Dendritic cell treated with granulocyte-macrophage colony-stimulating factor and Interleukin-4, amounts not matched to agents 40 ng/mL and 50 ng/mL, for 4 days (primary cell): Measurements from ENCODE around the gene SCP2.
"Not testable (repeated sequence)": the region's sequence is repeated elsewhere in the genome, so short reads cannot be mapped to it uniquely, and the experiment has no call there.

Experiments
- H3K27ac Mint-ChIP-seq: one replicate; pipeline ENCODE4 v1.8.0; 2022; ENCODE audit warnings: mild to moderate bottlenecking, mixed read lengths
- H3K27me3 Mint-ChIP-seq: one replicate; pipeline ENCODE4 v1.8.0; 2022; ENCODE audit warnings: mild to moderate bottlenecking, mixed read lengths
- H3K36me3 Mint-ChIP-seq: one replicate; pipeline ENCODE4 v1.8.0; 2022; ENCODE audit warnings: low read depth, mixed read lengths
- H3K4me1 Mint-ChIP-seq: one replicate; pipeline ENCODE4 v1.8.0; 2022; ENCODE audit warnings: low read depth, mixed read lengths
- H3K4me3 Mint-ChIP-seq: one replicate; pipeline ENCODE4 v1.8.0; 2022; ENCODE audit warnings: mild to moderate bottlenecking, moderate library complexity, mixed read lengths
- H3K9me3 Mint-ChIP-seq: one replicate; pipeline ENCODE4 v1.8.0; 2022; ENCODE audit warnings: mixed read lengths
- intact Hi-C: fragments of 100-400 bp; cut with micrococcal nuclease; formaldehyde crosslinking; loops from one replicate; pipeline ENCODE4 v1.15.0; 2022

SCP2 gene

GRCh38 chr1:52925571-52926005 lies 1.5 kb upstream of the SCP2 start:
- Mint-ChIP-seq H3K4me3 (no peak overlapping the region), H3K4me1 (peaks cover 24% of the 10 kb centered on the region), H3K27ac (no peak overlapping the region), H3K9me3 (no peaks in the 10 kb centered on the region), H3K27me3 (peaks cover 33% of the 10 kb centered on the region), H3K36me3 (peaks cover 9% of the 10 kb centered on the region)
- intact Hi-C loops = no loop called here

- Mint-ChIP-seq H3K4me1 (peaks cover 24% of the 10 kb centered on the region), H3K4me3 (peak overlapping the region; percentile 73), H3K27ac (peak overlapping the region; percentile 92), H3K36me3 (peaks cover 15% of the 10 kb centered on the region), H3K9me3 (no peaks in the 10 kb centered on the region), H3K27me3 (peaks cover 21% of the 10 kb centered on the region)
- intact Hi-C loops = no loop called here
Observed at GRCh38 chr1:52926864-52927211, 238 bp upstream of the SCP2 start.

- H3K4me1 Mint-ChIP-seq = peaks cover 22% of the 10 kb centered on the region
- peaks cover 17% of the 10 kb centered on the region for H3K27me3 Mint-ChIP-seq
- peak overlapping the region; percentile 92 for H3K27ac Mint-ChIP-seq
- H3K9me3 Mint-ChIP-seq = no peaks in the 10 kb centered on the region
- peaks cover 15% of the 10 kb centered on the region for H3K36me3 Mint-ChIP-seq
- peak overlapping the region; percentile 73 for H3K4me3 Mint-ChIP-seq
- intact Hi-C loops = no loop called here
Observed at GRCh38 chr1:52928015-52928404, 934 bp downstream of the SCP2 start.

- intact Hi-C loops = no loop called here
Observed at GRCh38 chr1:52929019-52929418, 1.9 kb downstream of the SCP2 start.

GRCh38 chr1:52937433-52938182 lies 10.5 kb downstream of the SCP2 start:
- no peaks in the 10 kb centered on the region for H3K4me1 Mint-ChIP-seq

More at GRCh38 chr1:52929019-52929418, 1.9 kb downstream of the SCP2 start:
- H3K4me3 Mint-ChIP-seq = no peak overlapping the region
- no peaks in the 10 kb centered on the region for H3K9me3 Mint-ChIP-seq
- H3K36me3 Mint-ChIP-seq = peaks cover 15% of the 10 kb centered on the region
- no peak overlapping the region for H3K27ac Mint-ChIP-seq
- H3K4me1 Mint-ChIP-seq = peaks cover 22% of the 10 kb centered on the region
- H3K27me3 Mint-ChIP-seq = peaks cover 14% of the 10 kb centered on the region

GRCh38 chr1:52938183-52938451 lies 11.0 kb downstream of the SCP2 start:
- intact Hi-C loops = no loop called here
- Mint-ChIP-seq H3K9me3 (peaks cover 7% of the 10 kb centered on the region), H3K27me3 (no peaks in the 10 kb centered on the region), H3K4me1 (no peaks in the 10 kb centered on the region), H3K4me3 (no peak overlapping the region), H3K36me3 (peaks cover 15% of the 10 kb centered on the region), H3K27ac (no peak overlapping the region)

More at GRCh38 chr1:52937433-52938182, 10.5 kb downstream of the SCP2 start:
- H3K4me3 Mint-ChIP-seq = no peak overlapping the region
- peaks cover 15% of the 10 kb centered on the region for H3K36me3 Mint-ChIP-seq
- H3K9me3 Mint-ChIP-seq = peaks cover 7% of the 10 kb centered on the region
- H3K27ac Mint-ChIP-seq = no peak overlapping the region
- intact Hi-C loops = no loop called here
- no peaks in the 10 kb centered on the region for H3K27me3 Mint-ChIP-seq

- H3K27ac Mint-ChIP-seq = no peak overlapping the region
- no peaks in the 10 kb centered on the region for H3K4me1 Mint-ChIP-seq
- H3K27me3 Mint-ChIP-seq = no peaks in the 10 kb centered on the region
- intact Hi-C loops = no loop called here
- peaks cover 36% of the 10 kb centered on the region for H3K36me3 Mint-ChIP-seq
- H3K9me3 Mint-ChIP-seq = peaks cover 7% of the 10 kb centered on the region
- no peak overlapping the region for H3K4me3 Mint-ChIP-seq
Observed at GRCh38 chr1:52943876-52944416, 16.9 kb downstream of the SCP2 start.

- no peak overlapping the region for H3K27ac Mint-ChIP-seq
Observed at GRCh38 chr1:52944566-52944965, 17.5 kb downstream of the SCP2 start.

GRCh38 chr1:52947490-52947889 lies 20.4 kb downstream of the SCP2 start:
- intact Hi-C loops = no loop called here
- H3K27me3 Mint-ChIP-seq = no peaks in the 10 kb centered on the region
- no peaks in the 10 kb centered on the region for H3K4me1 Mint-ChIP-seq
- H3K36me3 Mint-ChIP-seq = peaks cover 47% of the 10 kb centered on the region
- no peak overlapping the region for H3K4me3 Mint-ChIP-seq
- H3K27ac Mint-ChIP-seq = no peak overlapping the region
- no peaks in the 10 kb centered on the region for H3K9me3 Mint-ChIP-seq

More at GRCh38 chr1:52944566-52944965, 17.5 kb downstream of the SCP2 start:
- intact Hi-C loops = no loop called here
- no peaks in the 10 kb centered on the region for H3K27me3 Mint-ChIP-seq
- H3K4me3 Mint-ChIP-seq = no peak overlapping the region
- H3K9me3 Mint-ChIP-seq = peaks cover 7% of the 10 kb centered on the region
- no peaks in the 10 kb centered on the region for H3K4me1 Mint-ChIP-seq
- peaks cover 41% of the 10 kb centered on the region for H3K36me3 Mint-ChIP-seq

GRCh38 chr1:52949602-52950001 lies 22.5 kb downstream of the SCP2 start:
- H3K27me3 Mint-ChIP-seq, H3K27ac Mint-ChIP-seq, H3K4me3 Mint-ChIP-seq, H3K9me3 Mint-ChIP-seq, H3K4me1 Mint-ChIP-seq, intact Hi-C loops: not testable (repeated sequence)
- peaks cover 58% of the 10 kb centered on the region for H3K36me3 Mint-ChIP-seq

- intact Hi-C loops = no loop called here
- no peaks in the 10 kb centered on the region for H3K27me3 Mint-ChIP-seq
- no peak overlapping the region for H3K4me3 Mint-ChIP-seq
- no peaks in the 10 kb centered on the region for H3K9me3 Mint-ChIP-seq
- peaks cover 67% of the 10 kb centered on the region for H3K36me3 Mint-ChIP-seq
- H3K27ac Mint-ChIP-seq = no peak overlapping the region
- no peaks in the 10 kb centered on the region for H3K4me1 Mint-ChIP-seq
Observed at GRCh38 chr1:52952112-52952511, 25.0 kb downstream of the SCP2 start.

- Mint-ChIP-seq H3K36me3 (peaks cover 79% of the 10 kb centered on the region), H3K27ac (no peak overlapping the region), H3K9me3 (no peaks in the 10 kb centered on the region), H3K4me3 (no peak overlapping the region), H3K4me1 (no peaks in the 10 kb centered on the region), H3K27me3 (no peaks in the 10 kb centered on the region)
- intact Hi-C loops = no loop called here
Observed at GRCh38 chr1:52955129-52955970, 28.3 kb downstream of the SCP2 start.

GRCh38 chr1:52963101-52963500 lies 36.0 kb downstream of the SCP2 start:
- intact Hi-C loops = no loop called here
- Mint-ChIP-seq H3K27ac (no peak overlapping the region), H3K36me3 (peaks cover 74% of the 10 kb centered on the region), H3K4me1 (no peaks in the 10 kb centered on the region), H3K27me3 (no peaks in the 10 kb centered on the region), H3K4me3 (no peak overlapping the region), H3K9me3 (no peaks in the 10 kb centered on the region)

- Mint-ChIP-seq H3K9me3 (no peaks in the 10 kb centered on the region), H3K36me3 (peaks cover 54% of the 10 kb centered on the region), H3K4me1 (no peaks in the 10 kb centered on the region), H3K4me3 (no peak overlapping the region), H3K27me3 (no peaks in the 10 kb centered on the region), H3K27ac (no peak overlapping the region)
- intact Hi-C loops = no loop called here
Observed at GRCh38 chr1:52967666-52968065, 40.6 kb downstream of the SCP2 start.
